ENCODE results near the gene DSN1. TPM values are rescaled to one million over a fixed set of nuclear protein-coding genes. Genes with fewer than 3 reads are reported as not detected.
A peak's percentile ranks its signal among the peaks of the same experiment; 100 is the strongest.

DSN1 gene
- total and polyA plus RNA-seq, 9 of the 15 experiments (the other 6 are each of a cell fraction or from before 2014, with no cell fraction given): 23.3 to 45.3 (median 31.1) TPM

GRCh38 chr20:36773597-36774390 is at the start of gene DSN1 (continued):
- TF ChIP-seq ILF3 (IDR thresholded peaks at IDR 0.05; ENCODE audit: borderline replicate concordance) (no peak), E2F3 (CRISPR knock-in tag; IDR thresholded peaks at IDR 0.05) (peak; percentile 96), GTF2A2 (tag; IDR thresholded peaks at IDR 0.05) (no peak), PHB (CRISPR knock-in tag; IDR thresholded peaks at IDR 0.05) (no peak), AFF1 (IDR thresholded peaks at IDR 0.05; ENCODE audit: low read depth in 1 of 2, partially characterized antibody in 2 of 2) (peak; percentile 52 to 86), CEBPG (CRISPR knock-in tag; IDR thresholded peaks at IDR 0.05) (no peak), CEBPG (tag; conservative IDR thresholded peaks at IDR 0.05 in 1 of 2, IDR thresholded peaks at IDR 0.05 in 1 of 2) (no peak), ZBTB26 (CRISPR knock-in tag; IDR thresholded peaks at IDR 0.05) (no peak), RREB1 (CRISPR knock-in tag; IDR thresholded peaks at IDR 0.05) (0 out of 2 replicates have a peak, but pooled peaks have one; percentile 18), KHSRP (IDR thresholded peaks at IDR 0.05) (no peak), HNRNPH1 (optimal IDR thresholded peaks at IDR 0.05; ENCODE audit: low read depth, low read length) (no peak)

Data from K562 (cell line).